ENCODE measurements around the gene SLC7A7. TPM values are rescaled to one million over a fixed set of nuclear protein-coding genes. Genes with fewer than 3 reads are reported as not detected.
"Not testable (repeated sequence)": the region's sequence is repeated elsewhere in the genome, so short reads cannot be mapped to it uniquely, and the experiment has no call there.

The SLC7A7 gene
- total and polyA plus RNA-seq, 2 of the 13 experiments (the other 11 are each of a cell fraction or from before 2014, with no cell fraction given): 0.13 to 0.63 TPM

DNA sequence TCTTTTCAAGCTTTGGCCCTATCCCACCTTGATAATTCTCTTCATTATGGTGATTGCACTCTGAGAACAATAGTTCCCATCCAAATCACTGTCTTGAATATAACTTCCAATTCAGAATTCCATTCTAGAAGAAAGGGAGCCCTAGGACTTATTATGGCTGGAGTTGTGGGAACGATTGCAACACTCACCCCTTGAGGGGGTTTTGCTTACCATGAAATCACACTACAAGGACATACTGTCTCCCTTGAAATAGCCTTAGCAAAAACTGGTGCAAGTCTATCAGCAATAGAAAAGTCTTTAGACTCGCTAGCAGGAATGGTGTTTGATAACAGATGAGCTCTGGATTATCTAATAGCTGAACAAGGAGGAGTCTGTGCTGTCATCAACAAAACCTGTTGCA, 80.1 kb downstream of the SLC7A7 start:
- Histone ChIP-seq H3K4me1 (ENCODE audit: insufficient read depth, low read length) (no peaks in the 10 kb centered on the region), H3K4me2 (ENCODE audit: low read depth, low read length) (no peak overlapping the region), H3K27ac (ENCODE audit: extremely low read length, insufficient read depth, low read length) (no peak overlapping the region), H2AFZ (ENCODE audit: low read length) (no peak overlapping the region), H3K9me3 (ENCODE audit: low read length) (no peaks in the 10 kb centered on the region), H3K27me3 (ENCODE audit: control insufficient read depth in 1 of 2, insufficient read depth in 2 of 2, low read length in 2 of 2) (peaks cover 4 to 20% of the 10 kb centered on the region in 2 experiments; a peak in 3 of 5 replicates), H4K20me1 (ENCODE audit: insufficient read depth, low read length) (no peaks in the 10 kb centered on the region), H3K36me3 (replicated peaks in 1 of 2; ENCODE audit: control insufficient read depth in 1 of 2, insufficient read depth in 2 of 2, low read length in 2 of 2) (no peaks in the 10 kb centered on the region), H3K4me3 (replicated peaks in 1 of 3; ENCODE audit: insufficient read depth in 1 of 3, low read depth in 2 of 3, low read length in 3 of 3) (no peak overlapping the region), H3K9ac (ENCODE audit: insufficient read depth, low read depth, low read length) (no peak overlapping the region), H3K79me2 (ENCODE audit: insufficient read depth, low read length) (no peaks in the 10 kb centered on the region)
- TF ChIP-seq TERF1 (CRISPR knock-in tag; IDR thresholded peaks at IDR 0.05): no peak
- TF ChIP-seq ETV6 (CRISPR knock-in tag; conservative IDR thresholded peaks at IDR 0.05): no peak
- TF ChIP-seq ZNF605 (CRISPR knock-in tag; IDR thresholded peaks at IDR 0.05): no peak
- no peak for TF ChIP-seq ZNF883 (CRISPR knock-in tag; IDR thresholded peaks at IDR 0.05; ENCODE audit: not compliant biosample characterization)
- no peak for TF ChIP-seq CBX1 (IDR thresholded peaks at IDR 0.05; ENCODE audit: low read depth)
- no peak for TF ChIP-seq SNRNP70 (IDR thresholded peaks at IDR 0.05; ENCODE audit: low read depth, low read length)
- no peak for TF ChIP-seq GPN1 (CRISPR knock-in tag; IDR thresholded peaks at IDR 0.05; ENCODE audit: borderline replicate concordance)
- CTCF ChIA-PET (ENCODE audit: low intra/inter-chr PET ratio, low total read pairs): no interaction called here
- BruUV-seq (replicated peaks): no TSS peak
- FAIRE-seq (no peak), ATAC-seq (no peak), DNase-seq (ENCODE audit: low spot score) (no peak)
- intact Hi-C loops (cut with micrococcal nuclease; ENCODE audit: unreplicated experiment): no loop called here
- 23% methylated on average over 2 of the region's 2 CpGs for WGBS (ENCODE audit: low lambda C conversion rate)
- in situ Hi-C loops (cut with HindIII; ENCODE audit: extremely low pct_ligation_motif_present, low pct_unique_long_range_greater_than_20kb): no loop called here
- POLR2A ChIA-PET: no interaction called here

DNA sequence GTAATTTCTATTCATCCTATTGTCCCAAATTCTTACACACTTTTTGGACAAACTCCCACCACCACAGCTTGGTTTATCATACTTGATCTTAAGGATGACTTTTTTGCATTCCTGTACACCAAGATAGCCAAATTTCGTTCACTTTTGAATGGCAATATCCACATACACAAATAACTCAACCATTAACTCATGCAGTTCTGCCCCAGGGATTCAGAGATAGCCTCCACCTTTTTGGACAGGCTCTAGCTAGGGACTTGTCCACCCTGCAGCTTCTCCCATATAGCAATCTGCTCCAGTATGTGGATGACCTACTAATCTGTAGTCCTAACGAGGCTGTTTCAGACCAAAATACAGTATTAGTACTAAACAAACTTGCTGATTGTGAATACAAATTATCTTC, 81.4 kb downstream of the SLC7A7 start:
- intact Hi-C loops (cut with micrococcal nuclease; ENCODE audit: unreplicated experiment): no loop called here
- Histone ChIP-seq H3K27me3 (ENCODE audit: control insufficient read depth in 1 of 2, insufficient read depth in 2 of 2, low read length in 2 of 2) (peaks cover 4 to 20% of the 10 kb centered on the region in 2 experiments; a peak in 3 of 5 replicates), H2AFZ (ENCODE audit: low read length) (no peak overlapping the region), H4K20me1 (ENCODE audit: insufficient read depth, low read length) (no peaks in the 10 kb centered on the region), H3K4me1 (ENCODE audit: insufficient read depth, low read length) (no peaks in the 10 kb centered on the region), H3K27ac (ENCODE audit: extremely low read length, insufficient read depth, low read length) (no peak overlapping the region), H3K4me3 (replicated peaks in 1 of 3; ENCODE audit: insufficient read depth in 1 of 3, low read depth in 2 of 3, low read length in 3 of 3) (no peak overlapping the region), H3K36me3 (replicated peaks in 1 of 2; ENCODE audit: control insufficient read depth in 1 of 2, insufficient read depth in 2 of 2, low read length in 2 of 2) (no peaks in the 10 kb centered on the region), H3K9ac (ENCODE audit: insufficient read depth, low read depth, low read length) (no peak overlapping the region), H3K9me3 (ENCODE audit: low read length) (no peaks in the 10 kb centered on the region), H3K79me2 (ENCODE audit: insufficient read depth, low read length) (no peaks in the 10 kb centered on the region), H3K4me2 (ENCODE audit: low read depth, low read length) (no peak overlapping the region)
- WGBS (ENCODE audit: low lambda C conversion rate): 3% methylated on average over 2 of the region's 2 CpGs
- in situ Hi-C loops (cut with HindIII; ENCODE audit: extremely low pct_ligation_motif_present, low pct_unique_long_range_greater_than_20kb): no loop called here
- no TSS peak for BruUV-seq (replicated peaks)
- ChIA-PET CTCF (ENCODE audit: low intra/inter-chr PET ratio, low total read pairs) (no interaction called here), POLR2A (no interaction called here)
- peak; percentile 28 for TF ChIP-seq ZFP36 (IDR thresholded peaks at IDR 0.05; ENCODE audit: borderline replicate concordance, low read depth, low read length, partially characterized antibody)
- TF ChIP-seq, protein P1, sequence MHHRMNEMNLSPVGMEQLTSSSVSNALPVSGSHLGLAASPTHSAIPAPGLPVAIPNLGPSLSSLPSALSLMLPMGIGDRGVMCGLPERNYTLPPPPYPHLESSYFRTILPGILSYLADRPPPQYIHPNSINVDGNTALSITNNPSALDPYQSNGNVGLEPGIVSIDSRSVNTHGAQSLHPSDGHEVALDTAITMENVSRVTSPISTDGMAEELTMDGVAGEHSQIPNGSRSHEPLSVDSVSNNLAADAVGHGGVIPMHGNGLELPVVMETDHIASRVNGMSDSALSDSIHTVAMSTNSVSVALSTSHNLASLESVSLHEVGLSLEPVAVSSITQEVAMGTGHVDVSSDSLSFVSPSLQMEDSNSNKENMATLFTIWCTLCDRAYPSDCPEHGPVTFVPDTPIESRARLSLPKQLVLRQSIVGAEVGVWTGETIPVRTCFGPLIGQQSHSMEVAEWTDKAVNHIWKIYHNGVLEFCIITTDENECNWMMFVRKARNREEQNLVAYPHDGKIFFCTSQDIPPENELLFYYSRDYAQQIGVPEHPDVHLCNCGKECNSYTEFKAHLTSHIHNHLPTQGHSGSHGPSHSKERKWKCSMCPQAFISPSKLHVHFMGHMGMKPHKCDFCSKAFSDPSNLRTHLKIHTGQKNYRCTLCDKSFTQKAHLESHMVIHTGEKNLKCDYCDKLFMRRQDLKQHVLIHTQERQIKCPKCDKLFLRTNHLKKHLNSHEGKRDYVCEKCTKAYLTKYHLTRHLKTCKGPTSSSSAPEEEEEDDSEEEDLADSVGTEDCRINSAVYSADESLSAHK (CRISPR knock-in tag; IDR thresholded peaks at IDR 0.05; ENCODE audit: borderline replicate concordance): no peak
- ATAC-seq (no peak), DNase-seq (ENCODE audit: low spot score) (no peak), FAIRE-seq (no peak)

GRCh38 chr14:22732062-22732461, 83.2 kb downstream of the SLC7A7 start:
- peaks cover 4 to 26% of the 10 kb centered on the region in 2 experiments; a peak in 4 of 5 replicates for H3K27me3 ChIP-seq (ENCODE audit: control insufficient read depth in 1 of 2, insufficient read depth in 2 of 2, low read length in 2 of 2)
- BruUV-seq (replicated peaks); H2AFZ ChIP-seq (ENCODE audit: low read length); H3K4me3 ChIP-seq (replicated peaks in 1 of 3; ENCODE audit: insufficient read depth in 1 of 3, low read depth in 2 of 3, low read length in 3 of 3); DNase-seq (ENCODE audit: low spot score); H3K27ac ChIP-seq (ENCODE audit: extremely low read length, insufficient read depth, low read length); intact Hi-C loops (cut with micrococcal nuclease; ENCODE audit: unreplicated experiment); H3K9me3 ChIP-seq (ENCODE audit: low read length); H4K20me1 ChIP-seq (ENCODE audit: insufficient read depth, low read length); H3K79me2 ChIP-seq (ENCODE audit: insufficient read depth, low read length); FAIRE-seq; H3K4me2 ChIP-seq (ENCODE audit: low read depth, low read length); H3K4me1 ChIP-seq (ENCODE audit: insufficient read depth, low read length); H3K9ac ChIP-seq (ENCODE audit: insufficient read depth, low read depth, low read length); H3K36me3 ChIP-seq (replicated peaks in 1 of 2; ENCODE audit: control insufficient read depth in 1 of 2, insufficient read depth in 2 of 2, low read length in 2 of 2); CTCF ChIA-PET (ENCODE audit: low intra/inter-chr PET ratio, low total read pairs); in situ Hi-C loops (cut with HindIII; ENCODE audit: extremely low pct_ligation_motif_present, low pct_unique_long_range_greater_than_20kb); ATAC-seq: not testable (repeated sequence)
- 59% methylated on average over 5 of the region's 5 CpGs for WGBS (ENCODE audit: low lambda C conversion rate)
- POLR2A ChIA-PET: interaction anchor here (1.5 kb wide), 1 partner anchor 34 kb away, joined by 5 read pairs; the partner anchor contains the start of gene OXA1L

All from HepG2 (cell line).